Stimulated activated CD8-positive, alpha-beta memory T cell treated with anti-CD3 and anti-CD28 coated beads, Interleukin-15, amount 100 ng/mL, for 24 hours (primary cell): ENCODE data around the gene PPP2R1B.

ENCODE experiments used
- DNase-seq: peaks from one replicate; pipeline ENCODE4 v3.0.0-alpha.2; 2020; ENCODE audit warnings: low read depth

PPP2R1B gene

GRCh38 chr11:111748035-111748804, 18.0 kb downstream of the PPP2R1B start:
- DNase-seq, result no peak

DNA sequence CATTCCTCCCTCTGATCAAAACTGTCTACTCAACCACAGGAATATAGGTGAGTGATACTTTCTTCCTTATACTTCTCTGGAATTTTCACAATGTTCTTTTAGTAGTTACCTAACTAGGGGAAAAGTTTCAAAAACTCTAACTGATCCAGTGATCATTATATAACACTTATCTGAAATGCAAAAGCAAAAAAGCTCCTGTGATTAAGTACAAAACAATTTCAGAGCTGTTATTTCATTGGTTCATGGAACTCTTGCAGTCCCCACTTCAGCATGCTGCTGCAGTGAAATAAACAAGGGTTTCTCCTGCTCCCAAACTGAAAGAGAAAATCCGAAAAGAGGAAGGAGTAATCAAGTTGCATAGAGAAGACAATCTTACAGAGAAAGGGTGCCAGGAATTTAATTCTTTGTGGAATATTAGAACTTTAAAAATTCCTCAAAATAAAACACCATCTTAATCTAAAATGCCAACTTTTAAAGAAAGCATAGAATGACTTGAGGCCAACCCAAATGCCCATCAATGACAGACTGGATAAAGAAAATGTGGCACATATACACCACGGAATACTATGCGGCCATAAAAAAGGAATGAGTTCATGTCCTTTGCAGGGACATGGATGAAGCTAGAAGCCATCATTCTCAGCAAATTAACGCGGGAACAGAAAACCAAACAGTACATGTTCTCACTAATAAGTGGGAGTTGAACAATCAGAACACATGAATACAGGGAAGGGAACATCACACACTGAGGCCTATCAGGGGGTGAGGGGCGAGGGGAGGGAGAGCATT, 20.3 kb downstream of the PPP2R1B start:
- DNase-seq, result no peak

DNA sequence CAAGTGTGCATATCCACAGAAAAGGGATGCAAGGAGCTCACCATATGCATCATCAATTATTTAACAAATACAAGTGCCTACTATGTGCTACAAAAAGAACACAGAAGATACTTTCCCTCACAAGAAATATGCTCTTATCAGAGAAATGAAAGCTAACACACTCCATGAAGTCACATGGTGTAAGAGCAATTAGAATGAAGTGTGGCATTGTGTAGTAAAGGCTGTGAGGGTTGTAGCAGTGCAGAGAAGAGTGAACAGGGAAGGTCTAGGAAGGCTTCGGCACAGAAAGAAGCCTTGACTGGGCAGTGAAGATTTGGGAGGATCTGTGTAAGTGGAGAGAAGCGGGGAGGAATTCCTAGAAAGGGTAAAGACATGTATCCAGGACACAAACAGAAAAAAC, 22.5 kb downstream of the PPP2R1B start:
- no peak for DNase-seq

GRCh38 chr11:111741751-111742150, 24.4 kb downstream of the PPP2R1B start:
- DNase-seq, result no peak

DNA sequence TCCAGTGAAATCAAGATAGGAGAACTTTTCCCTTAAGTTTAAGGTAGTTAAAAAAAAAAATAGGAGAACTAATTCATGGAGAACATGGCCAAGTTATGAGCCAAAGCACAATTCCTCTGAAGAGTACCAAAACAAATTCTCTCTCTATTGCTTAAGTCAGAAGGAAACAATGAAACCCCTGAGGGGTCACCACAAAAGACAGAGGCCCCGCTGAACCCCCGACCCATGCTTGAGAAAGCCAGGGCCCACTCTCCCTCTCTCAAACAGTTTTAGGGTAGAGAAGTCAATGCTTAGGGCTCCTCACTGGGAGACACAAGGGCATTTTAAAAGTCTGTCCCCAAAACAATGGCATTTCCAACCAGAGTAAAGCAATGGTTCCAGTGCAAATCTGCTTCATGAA, 26.9 kb downstream of the PPP2R1B start:
- no peak for DNase-seq

DNA sequence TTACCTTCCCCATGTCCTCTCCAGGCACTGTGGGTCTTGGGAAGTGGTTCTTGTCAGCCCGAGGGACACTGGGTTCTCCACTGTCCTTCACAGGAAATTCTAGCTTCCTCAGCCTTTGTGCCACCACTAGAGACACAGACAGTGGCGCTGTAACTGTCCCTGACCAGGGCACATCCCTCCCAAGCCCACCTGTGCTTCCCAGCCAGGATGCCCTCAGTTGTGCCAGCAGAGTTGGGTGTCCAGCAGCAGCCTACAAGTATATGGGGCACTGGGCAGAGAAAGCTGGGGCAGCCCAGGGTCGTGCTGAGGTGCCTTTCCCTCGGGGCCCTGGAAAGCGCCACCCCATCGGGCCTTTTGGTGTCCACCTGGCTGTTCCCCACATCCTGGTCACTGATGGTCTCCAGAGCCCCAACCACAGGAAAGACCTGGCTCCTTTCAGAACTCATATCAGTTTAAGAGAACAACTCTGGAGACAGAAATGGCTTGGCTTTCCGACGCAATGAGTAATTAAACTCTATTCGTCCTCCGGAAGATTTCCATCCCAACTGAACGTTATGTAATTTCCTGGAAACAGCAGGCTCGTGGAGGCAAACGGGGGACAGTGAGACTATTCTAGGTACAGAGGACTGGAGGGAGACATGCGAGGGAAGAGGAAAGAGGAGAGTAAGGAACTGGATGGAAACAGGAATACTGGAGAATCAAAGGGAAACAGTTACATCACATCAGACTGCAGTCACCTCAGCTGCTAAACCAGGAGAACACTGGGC, 28.6 kb downstream of the PPP2R1B start:
- no peak for DNase-seq

DNA sequence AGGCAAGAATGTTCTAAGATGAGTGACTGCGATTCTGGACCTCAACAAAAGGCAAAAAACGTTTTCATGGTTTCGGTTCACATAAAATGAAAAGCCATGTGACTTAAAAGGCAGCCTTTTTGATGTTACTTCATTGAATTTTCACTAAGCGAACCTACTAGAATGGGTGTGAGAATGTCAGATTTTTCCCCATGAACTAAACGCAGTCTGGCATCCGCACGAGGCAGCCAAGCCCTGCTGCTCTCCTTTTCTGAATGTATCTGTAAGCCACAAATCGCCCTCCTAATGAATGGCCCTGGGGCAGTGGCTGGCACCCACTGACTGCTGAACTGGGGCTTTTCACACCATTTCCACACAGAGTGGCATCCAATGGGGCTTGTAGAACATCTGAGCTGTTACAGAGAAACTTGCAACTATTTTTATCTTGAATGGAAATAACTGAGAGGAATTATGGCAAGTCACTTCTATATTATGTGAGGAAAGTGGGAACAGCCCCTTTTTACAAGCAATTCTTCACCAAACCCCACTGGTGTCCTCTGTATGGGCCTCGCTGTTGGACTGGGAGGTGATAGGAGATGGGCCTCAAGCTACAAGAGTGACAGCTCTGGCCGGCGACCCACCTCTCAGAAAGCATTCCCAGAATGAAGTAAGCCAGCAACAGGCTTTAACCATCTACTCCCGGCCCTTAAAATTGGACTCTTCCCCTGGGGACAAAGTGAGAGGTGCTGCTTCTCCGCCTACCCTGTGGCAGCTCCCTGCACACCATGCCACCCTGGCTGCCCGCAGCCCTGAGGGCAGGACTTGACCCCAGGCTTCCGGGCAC, 29.4 kb downstream of the PPP2R1B start:
- DNase-seq, result no peak

DNA sequence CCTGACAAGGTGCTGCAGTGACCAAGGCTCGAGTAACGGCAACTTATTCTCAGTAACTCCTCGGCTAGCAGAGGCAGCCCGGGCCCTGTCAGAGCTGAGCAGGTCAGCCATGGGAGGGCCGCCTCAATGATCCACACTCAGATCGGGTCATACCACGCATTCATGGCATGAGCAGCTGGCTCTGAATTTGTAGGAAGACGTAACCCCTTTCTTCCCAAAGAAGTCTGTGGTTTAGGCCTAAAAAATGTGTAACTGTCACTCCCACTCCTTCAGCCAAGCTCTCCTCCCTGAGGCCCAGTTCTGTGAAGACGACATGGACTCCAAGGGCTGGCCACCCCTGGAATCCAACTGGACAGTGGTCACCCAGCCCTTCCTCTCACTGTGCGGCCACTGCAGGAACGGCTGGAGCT, 30.0 kb downstream of the PPP2R1B start:
- no peak for DNase-seq

DNA sequence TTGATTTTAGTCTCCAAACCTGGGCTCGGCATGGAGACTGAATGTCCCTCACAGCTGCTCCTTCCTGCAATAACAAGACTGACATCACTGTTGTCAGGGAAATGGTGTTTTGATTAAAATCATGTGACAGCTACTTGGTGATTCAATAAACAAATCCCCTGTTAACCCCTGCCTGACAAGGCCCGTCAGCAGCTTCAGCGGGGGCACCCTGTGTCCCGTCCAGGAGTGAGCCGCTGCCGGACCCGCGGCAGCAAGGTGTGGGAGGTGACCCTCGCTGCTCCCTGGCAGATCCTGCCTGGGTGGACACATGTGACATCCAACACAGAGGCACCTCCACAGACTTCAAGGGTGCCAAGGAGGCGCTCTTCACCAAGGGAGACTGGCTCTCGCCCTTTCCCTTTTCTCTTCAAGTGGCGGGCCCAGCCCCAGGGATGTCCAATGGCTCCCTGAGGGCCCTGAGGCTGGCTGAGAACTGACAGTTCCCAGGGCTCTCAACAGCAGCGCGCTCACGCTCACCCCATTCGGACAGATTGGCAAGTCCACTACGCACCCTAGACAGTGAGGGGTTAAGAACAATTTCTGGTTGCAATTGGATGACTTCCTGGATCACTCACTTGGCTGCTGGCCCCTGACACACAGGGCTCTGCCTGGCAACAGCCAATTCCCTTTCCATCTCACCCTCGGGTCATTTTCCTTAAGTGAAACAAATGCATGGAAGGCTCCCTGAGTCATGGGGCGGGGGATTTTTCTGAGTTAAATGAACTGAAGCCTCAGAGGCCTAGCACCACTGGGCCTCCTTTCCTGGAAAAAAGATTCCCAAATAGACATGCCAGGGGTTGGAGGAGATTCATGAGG, 30.7 kb downstream of the PPP2R1B start:
- no peak for DNase-seq

DNA sequence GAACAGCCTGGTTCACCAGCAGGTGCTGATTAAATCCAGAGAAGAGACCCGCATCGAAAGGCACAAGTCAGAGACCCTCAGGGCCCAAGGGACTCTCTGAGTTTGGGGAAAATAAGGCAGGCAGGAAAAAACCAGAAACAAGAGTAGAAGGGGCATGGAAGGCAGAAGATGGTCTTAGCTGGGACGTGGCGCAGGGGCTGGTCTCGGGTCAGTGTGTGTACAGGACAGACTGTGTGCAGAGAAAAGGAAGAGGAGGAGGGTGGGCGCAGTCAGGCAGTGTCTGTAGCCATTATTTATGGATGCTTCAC, 31.3 kb downstream of the PPP2R1B start:
- DNase-seq, result no peak

- no peak for DNase-seq
These were observed 31.9 kb downstream of the PPP2R1B start for GRCh38 chr11:111734101-111734953.

DNA sequence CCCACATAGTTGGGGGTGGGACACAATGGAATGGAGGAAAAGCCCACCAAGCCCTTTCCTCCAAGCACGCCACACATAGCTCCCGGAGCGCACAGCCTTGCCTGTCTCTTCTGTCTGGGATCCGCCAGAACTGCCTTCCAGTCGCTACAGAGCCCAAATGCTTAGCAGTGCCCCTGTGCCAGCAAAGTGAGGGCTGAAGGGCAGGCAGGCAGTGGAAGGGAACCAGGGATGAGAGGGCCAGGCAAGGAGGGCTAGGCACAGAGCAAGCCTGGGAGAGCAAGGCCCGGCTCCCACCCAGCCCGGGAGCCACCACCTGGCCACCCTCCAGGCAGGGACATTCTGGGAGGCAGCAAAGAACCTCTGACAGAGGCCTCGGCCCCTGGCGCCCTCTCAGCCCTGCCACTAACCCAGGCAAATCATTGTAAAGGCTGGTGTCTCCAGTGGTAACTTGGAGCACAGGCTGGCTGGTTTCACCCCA, 32.5 kb downstream of the PPP2R1B start:
- DNase-seq, result no peak

GRCh38 chr11:111733016-111733415, 33.2 kb downstream of the PPP2R1B start:
- no peak for DNase-seq

- DNase-seq, result no peak
These were observed 34.4 kb downstream of the PPP2R1B start for GRCh38 chr11:111731821-111732220.

GRCh38 chr11:111730871-111731591, 35.2 kb downstream of the PPP2R1B start:
- DNase-seq, result no peak

- no peak for DNase-seq
These were observed 36.3 kb downstream of the PPP2R1B start for GRCh38 chr11:111729831-111730311.

DNA sequence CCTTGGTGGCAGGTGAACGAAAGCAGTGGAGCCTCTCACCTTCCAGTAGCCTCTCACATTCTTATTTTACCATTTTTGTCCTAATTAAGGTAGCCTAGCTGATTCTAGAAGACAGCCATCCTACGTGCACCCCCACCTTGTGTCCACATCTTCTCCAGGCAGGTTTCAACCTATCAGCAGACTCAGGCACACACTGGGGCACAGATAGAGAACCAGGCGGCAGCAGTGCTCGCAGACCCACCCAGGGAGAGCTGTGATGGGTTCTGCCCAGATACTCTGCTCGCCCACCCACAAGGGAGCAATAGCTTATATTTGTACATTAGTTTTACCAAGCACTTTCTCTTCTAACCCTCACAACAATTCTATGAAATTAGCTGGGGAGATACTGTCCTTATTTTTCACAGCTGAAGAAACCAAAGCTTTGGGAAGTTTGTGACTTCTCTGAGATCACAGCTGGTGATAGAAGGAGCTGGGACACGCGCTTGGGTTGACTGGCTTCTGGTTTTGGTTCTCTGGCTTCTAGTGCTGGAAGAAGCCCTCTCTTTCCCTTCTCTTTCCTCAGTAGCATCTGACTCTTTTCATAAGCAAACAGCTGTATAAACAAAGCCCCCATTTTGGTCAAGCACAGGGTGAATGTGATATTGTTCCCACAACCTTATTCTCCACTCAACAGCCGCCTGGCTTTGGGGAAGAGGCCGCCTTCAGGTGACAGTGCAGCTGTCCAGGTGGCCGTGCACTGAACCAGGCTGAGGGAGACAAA, 36.9 kb downstream of the PPP2R1B start:
- DNase-seq, result no peak

DNA sequence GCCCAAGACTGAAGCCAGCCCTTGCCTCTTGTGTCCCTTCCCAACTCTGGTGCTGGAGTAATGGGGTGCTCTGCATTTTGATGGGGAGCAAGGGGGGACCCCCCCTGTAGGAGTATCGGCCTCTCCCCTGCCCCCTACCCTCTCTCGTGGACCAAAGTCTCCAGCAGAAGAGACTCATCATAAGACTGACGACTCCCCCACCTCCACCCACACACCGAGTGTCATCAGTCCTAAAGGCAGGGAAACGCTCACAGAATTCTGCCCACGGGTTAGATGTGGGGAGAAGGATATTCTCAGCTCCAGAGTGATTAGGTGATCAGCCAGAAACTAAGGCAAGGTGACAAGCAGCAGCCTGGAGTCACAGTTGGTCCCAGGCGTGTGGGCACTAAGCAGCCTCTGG, 38.8 kb downstream of the PPP2R1B start:
- DNase-seq, result no peak
